Measurements from ENCODE around the gene TTR. TPM values are rescaled to one million over a fixed set of nuclear protein-coding genes. Genes with fewer than 3 reads are reported as not detected.

TTR gene
- total RNA-seq, 3 donors from 2014 or later, result not detected

GRCh38 chr18:31585991-31586390, 5.7 kb upstream of the TTR start:
- TF ChIP-seq POLR2AphosphoS5 (IDR thresholded peaks at IDR 0.05), result no peak
- TF ChIP-seq CTCF (IDR thresholded peaks at IDR 0.05), result no peak
- no peak for TF ChIP-seq POLR2A (IDR thresholded peaks at IDR 0.05)
- Histone ChIP-seq H3K27ac (no peak overlapping the region), H3K4me1 (no peaks in the 10 kb centered on the region), H3K9me3 (no peaks in the 10 kb centered on the region), H3K27me3 (no peaks in the 10 kb centered on the region), H3K36me3 (no peaks in the 10 kb centered on the region), H3K4me3 (no peak overlapping the region)
- intact Hi-C loops (cut with DNase I; ENCODE audit: low total_unique reads), result no loop called here
- no peak for DNase-seq (ENCODE audit: low spot score in 2 of 2)

GRCh38 chr18:31586616-31587015, 5.1 kb upstream of the TTR start:
- DNase-seq (ENCODE audit: low spot score in 2 of 2), result no peak
- TF ChIP-seq POLR2A (IDR thresholded peaks at IDR 0.05) (no peak), POLR2AphosphoS5 (IDR thresholded peaks at IDR 0.05) (no peak), CTCF (IDR thresholded peaks at IDR 0.05) (no peak)
- intact Hi-C loops (cut with DNase I; ENCODE audit: low total_unique reads), result no loop called here
- no peak overlapping the region for H3K27ac ChIP-seq
- H3K27me3 ChIP-seq, result no peaks in the 10 kb centered on the region
- no peaks in the 10 kb centered on the region for H3K9me3 ChIP-seq
- no peaks in the 10 kb centered on the region for H3K4me1 ChIP-seq
- no peaks in the 10 kb centered on the region for H3K36me3 ChIP-seq
- no peak overlapping the region for H3K4me3 ChIP-seq

- no peaks in the 10 kb centered on the region for H3K27me3 ChIP-seq
- TF ChIP-seq POLR2AphosphoS5 (IDR thresholded peaks at IDR 0.05), result no peak
- TF ChIP-seq POLR2A (IDR thresholded peaks at IDR 0.05), result no peak
- no peak for TF ChIP-seq CTCF (IDR thresholded peaks at IDR 0.05)
- H3K9me3 ChIP-seq, result no peaks in the 10 kb centered on the region
- DNase-seq (ENCODE audit: low spot score in 2 of 2), result no peak
- no peaks in the 10 kb centered on the region for H3K36me3 ChIP-seq
- intact Hi-C loops (cut with DNase I; ENCODE audit: low total_unique reads), result no loop called here
- no peak overlapping the region for H3K4me3 ChIP-seq
- no peak overlapping the region for H3K27ac ChIP-seq
- no peaks in the 10 kb centered on the region for H3K4me1 ChIP-seq
Measured at GRCh38 chr18:31587529-31587928, 4.1 kb upstream of the TTR start.

- no peaks in the 10 kb centered on the region for H3K9me3 ChIP-seq
- intact Hi-C loops (cut with DNase I; ENCODE audit: low total_unique reads), result no loop called here
- TF ChIP-seq POLR2A (IDR thresholded peaks at IDR 0.05), result no peak
- TF ChIP-seq CTCF (IDR thresholded peaks at IDR 0.05), result no peak
- no peak for TF ChIP-seq POLR2AphosphoS5 (IDR thresholded peaks at IDR 0.05)
- H3K27ac ChIP-seq, result no peak overlapping the region
- no peaks in the 10 kb centered on the region for H3K4me1 ChIP-seq
- no peak for DNase-seq (ENCODE audit: low spot score in 2 of 2)
- H3K27me3 ChIP-seq, result no peaks in the 10 kb centered on the region
- H3K4me3 ChIP-seq, result no peak overlapping the region
- no peaks in the 10 kb centered on the region for H3K36me3 ChIP-seq
Measured at GRCh38 chr18:31590570-31590969, 1.1 kb upstream of the TTR start.

- intact Hi-C loops (cut with DNase I; ENCODE audit: low total_unique reads), result no loop called here
- H3K27me3 ChIP-seq, result no peaks in the 10 kb centered on the region
- no peak overlapping the region for H3K4me3 ChIP-seq
- H3K36me3 ChIP-seq, result no peaks in the 10 kb centered on the region
- no peak for DNase-seq (ENCODE audit: low spot score in 2 of 2)
- H3K27ac ChIP-seq, result no peak overlapping the region
- TF ChIP-seq CTCF (IDR thresholded peaks at IDR 0.05) (no peak), POLR2A (IDR thresholded peaks at IDR 0.05) (no peak), POLR2AphosphoS5 (IDR thresholded peaks at IDR 0.05) (no peak)
- H3K9me3 ChIP-seq, result no peaks in the 10 kb centered on the region
- no peaks in the 10 kb centered on the region for H3K4me1 ChIP-seq
Measured at GRCh38 chr18:31591113-31591512, 564 bp upstream of the TTR start.
